Adipocyte (in vitro differentiated cells): ENCODE measurements around the gene GPLD1.
"Not testable (repeated sequence)": the region's sequence is repeated elsewhere in the genome, so short reads cannot be mapped to it uniquely, and the experiment has no call there.

ENCODE experiments used
- DNase-seq: peaks from one replicate; pipeline ENCODE4 v3.0.0-alpha.2; 2015; ENCODE audit warnings: low read depth
- H3K27me3 ChIP-seq: replicated peaks from 2 replicates; pipeline ENCODE4 v1.7.0; 2013; ENCODE audit warnings: mild to moderate bottlenecking, low read length, moderate library complexity; ENCODE audit not compliant: control insufficient read depth, insufficient read depth
- H3K36me3 ChIP-seq: 2 replicates; pipeline ENCODE4 v1.7.0; 2013; ENCODE audit warnings: low read length, mild to moderate bottlenecking, moderate library complexity; ENCODE audit not compliant: control insufficient read depth, insufficient read depth, severe bottlenecking
- H3K4me1 ChIP-seq: 2 replicates; pipeline ENCODE4 v1.7.0; 2013; ENCODE audit warnings: mild to moderate bottlenecking, low read length, moderate library complexity; ENCODE audit not compliant: control insufficient read depth, insufficient read depth
- H3K4me3 ChIP-seq: 2 replicates; pipeline ENCODE4 v1.7.0; 2013; ENCODE audit warnings: mild to moderate bottlenecking, low read length, moderate library complexity
- H3K9ac ChIP-seq: 2 replicates; pipeline ENCODE4 v1.7.0; 2013; ENCODE audit warnings: mild to moderate bottlenecking, low read length, moderate library complexity
- H3K9me3 ChIP-seq: 2 replicates; pipeline ENCODE4 v1.7.0; 2013; ENCODE audit warnings: mild to moderate bottlenecking, low read length, moderate library complexity; ENCODE audit not compliant: control insufficient read depth

GPLD1 gene

DNA sequence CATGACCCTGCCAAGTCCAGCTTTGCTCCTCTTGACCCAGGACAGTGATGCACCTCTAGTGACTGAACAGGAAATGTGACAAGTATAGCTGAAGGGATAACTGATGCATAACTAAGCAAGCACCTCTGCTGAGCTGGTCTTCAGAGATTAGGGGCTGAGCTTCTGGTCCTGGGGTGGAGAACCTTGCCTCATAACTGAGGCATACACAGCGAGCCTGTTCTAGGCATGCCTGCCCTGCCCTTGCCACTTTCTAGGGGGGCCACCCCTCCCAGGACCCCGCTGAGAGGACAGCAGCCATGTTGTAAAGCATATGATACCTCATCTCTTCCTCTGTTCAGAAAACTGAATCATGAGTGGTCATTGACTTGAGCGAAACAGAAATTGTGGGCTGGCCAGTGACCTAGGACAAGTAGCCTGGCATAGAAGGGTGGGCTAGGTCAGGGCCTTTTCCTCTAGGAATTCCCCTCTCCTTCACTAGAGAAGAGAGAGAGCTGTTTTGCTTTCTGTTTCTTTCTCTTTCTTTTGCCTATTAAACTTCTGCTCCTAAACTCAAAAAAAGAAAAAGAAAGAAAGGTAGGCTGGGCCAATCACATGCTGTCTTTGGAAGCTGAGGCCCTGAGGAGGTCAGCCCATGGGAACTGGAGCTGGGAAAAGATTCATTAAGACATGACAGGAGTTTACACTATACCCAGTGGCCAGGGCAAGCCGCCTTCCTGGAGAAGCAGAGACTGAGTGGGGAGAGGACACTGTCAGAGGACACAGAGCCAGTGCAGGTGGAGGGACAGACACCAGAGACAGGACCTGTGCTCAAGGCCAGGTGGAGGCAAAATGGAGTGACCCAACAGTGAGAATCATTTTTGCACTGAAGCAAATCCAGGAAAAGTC lies 28.5 kb upstream of the GPLD1 start:
- Histone ChIP-seq H3K9me3 (no peaks in the 10 kb centered on the region), H3K27me3 (no peaks in the 10 kb centered on the region), H3K36me3 (no peaks in the 10 kb centered on the region), H3K4me1 (no peaks in the 10 kb centered on the region), H3K4me3 (no peak overlapping the region), H3K9ac (no peak overlapping the region)
- no peak for DNase-seq

DNA sequence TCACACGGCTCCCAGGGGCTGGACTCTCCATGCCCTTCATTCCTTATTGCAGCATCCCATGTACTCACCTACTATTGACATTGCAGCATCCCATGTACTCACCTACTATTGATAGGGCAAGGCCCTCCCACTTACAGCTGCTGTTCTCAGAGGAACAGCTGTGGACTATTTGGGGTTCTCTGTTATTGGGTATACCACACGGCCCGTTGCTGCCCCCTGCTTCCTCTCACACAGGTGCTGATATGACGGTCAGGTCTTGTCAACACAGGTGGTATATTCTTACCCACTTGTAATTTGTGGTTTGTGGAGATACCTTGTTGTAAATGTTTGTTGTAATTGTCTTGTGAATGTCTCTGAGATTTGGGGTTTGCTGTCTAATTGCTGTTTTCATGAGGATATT lies 24.2 kb upstream of the GPLD1 start:
- Histone ChIP-seq H3K9ac (no peak overlapping the region), H3K4me3 (no peak overlapping the region), H3K9me3 (no peaks in the 10 kb centered on the region), H3K27me3 (no peaks in the 10 kb centered on the region), H3K36me3 (no peaks in the 10 kb centered on the region), H3K4me1 (no peaks in the 10 kb centered on the region)
- no peak for DNase-seq

DNA sequence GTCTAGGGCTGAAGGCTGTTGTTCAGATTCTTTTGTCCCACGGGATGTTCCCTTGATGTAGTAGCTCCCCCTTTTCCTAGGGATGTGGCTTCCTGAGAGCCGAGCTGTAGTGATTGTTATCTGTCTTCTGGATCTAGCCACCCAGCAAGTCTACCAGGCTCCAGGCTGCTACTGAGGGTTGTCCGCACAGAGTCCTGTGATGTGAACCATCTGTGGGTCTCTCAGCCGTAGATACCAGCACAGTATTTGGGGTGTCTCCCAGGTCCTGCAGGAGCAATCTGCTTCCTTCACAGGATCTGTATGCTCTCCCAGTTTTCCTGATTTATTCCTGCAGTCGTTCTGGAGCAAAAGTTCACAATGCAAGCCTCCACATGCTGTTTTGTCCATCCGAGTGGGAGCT lies 22.6 kb upstream of the GPLD1 start:
- H3K9ac ChIP-seq, H3K36me3 ChIP-seq, H3K9me3 ChIP-seq, H3K27me3 ChIP-seq, H3K4me3 ChIP-seq, DNase-seq, H3K4me1 ChIP-seq: not testable (repeated sequence)

DNA sequence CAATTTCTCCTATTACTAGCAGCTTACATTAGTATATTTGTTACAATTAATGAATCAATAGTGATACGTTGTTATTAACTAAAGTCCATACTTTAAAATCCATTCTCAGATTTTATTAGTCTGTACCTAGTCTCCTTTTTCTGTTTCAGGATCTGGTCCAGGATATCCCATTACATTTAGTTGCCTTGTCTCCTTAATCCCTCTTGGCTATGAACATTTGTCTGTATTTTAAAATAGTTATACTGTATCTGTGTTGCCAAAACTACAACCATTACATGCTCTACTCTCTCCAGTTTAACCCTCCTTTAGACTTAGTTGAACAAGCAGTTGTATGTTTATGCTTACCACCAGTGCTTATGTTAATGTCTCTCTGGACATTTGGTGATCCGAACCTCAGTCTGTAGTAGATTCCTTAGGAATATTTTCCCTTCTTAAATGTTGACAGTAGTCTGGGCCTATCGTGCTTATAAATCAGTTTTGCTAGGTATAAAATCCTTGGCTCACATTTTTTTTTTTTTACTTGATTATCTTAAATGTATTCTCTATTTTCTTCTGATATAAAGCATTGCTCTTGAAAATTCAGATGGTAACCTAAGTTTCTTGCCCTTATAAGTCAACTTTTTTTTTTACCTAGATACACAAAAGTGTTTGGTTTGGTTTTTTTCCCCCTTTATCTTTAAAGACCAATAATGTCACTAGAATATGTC lies 17.6 kb upstream of the GPLD1 start:
- Histone ChIP-seq H3K9ac (no peak overlapping the region), H3K4me3 (no peak overlapping the region), H3K4me1 (no peaks in the 10 kb centered on the region), H3K36me3 (no peaks in the 10 kb centered on the region), H3K27me3 (no peaks in the 10 kb centered on the region), H3K9me3 (no peaks in the 10 kb centered on the region)
- DNase-seq: no peak

DNA sequence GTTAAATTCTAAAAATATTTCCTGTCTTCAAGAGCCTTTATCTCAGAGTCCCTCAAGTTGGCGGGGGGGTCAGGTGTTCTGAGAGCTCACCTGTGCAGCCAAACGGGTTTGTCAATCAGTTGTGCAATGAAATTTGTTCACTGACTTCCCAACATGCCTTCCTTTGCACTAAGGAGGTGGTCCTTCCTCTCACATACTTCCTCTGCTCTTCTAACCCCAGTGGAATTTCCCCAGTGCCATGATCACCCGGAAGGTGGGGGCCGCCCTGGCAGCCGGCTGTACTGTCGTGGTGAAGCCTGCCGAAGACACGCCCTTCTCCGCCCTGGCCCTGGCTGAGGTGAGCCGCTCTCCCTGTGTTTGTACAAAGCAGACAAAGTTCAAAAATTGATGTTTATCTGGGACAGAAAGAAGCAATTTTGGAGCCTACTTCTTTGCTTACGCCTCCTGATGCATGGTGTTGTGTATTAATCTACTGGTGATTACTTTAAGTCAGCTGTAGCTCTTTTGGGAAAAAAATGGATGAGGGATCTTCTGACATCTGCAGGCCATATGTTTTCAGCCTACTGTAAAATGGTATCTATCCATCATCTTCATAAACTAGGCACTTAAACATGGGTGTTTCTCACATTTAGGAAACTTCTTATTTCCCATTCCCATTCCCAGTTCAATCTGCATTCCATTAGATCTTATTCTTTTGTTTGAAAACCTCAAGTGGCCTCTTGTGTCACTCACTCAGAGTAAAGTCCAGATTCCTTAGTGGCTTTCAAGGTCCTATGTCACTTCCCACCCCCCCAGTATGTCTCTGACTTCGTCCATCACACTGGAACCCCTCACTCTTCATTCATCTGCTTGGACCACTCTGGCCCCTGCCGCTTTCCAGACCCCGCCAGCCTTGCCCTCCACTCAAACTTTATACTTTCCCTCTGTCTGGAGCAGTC lies 15.5 kb upstream of the GPLD1 start:
- H3K9ac ChIP-seq: no peak overlapping the region
- H3K4me1 ChIP-seq: no peaks in the 10 kb centered on the region
- no peaks in the 10 kb centered on the region for H3K9me3 ChIP-seq
- no peaks in the 10 kb centered on the region for H3K27me3 ChIP-seq
- H3K36me3 ChIP-seq: no peaks in the 10 kb centered on the region
- H3K4me3 ChIP-seq: no peak overlapping the region
- no peak for DNase-seq

DNA sequence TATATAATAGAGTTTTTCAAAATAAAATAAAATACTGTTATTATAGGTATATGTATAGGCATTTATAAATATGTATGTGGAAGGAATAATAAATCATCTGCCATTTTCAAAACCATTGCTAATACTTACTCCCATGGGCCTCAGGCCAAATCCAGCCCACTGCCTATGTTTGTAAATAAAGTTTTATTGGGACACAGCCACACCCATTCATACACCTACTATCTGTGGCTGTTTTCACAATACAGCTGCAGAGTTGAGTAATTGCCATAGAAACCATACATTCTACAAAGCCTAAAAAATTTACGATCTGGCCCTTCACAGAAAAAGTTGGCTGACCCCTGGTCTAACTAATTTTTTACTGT lies 14.9 kb upstream of the GPLD1 start:
- Histone ChIP-seq H3K4me1 (no peaks in the 10 kb centered on the region), H3K9ac (no peak overlapping the region), H3K9me3 (no peaks in the 10 kb centered on the region), H3K36me3 (no peaks in the 10 kb centered on the region), H3K27me3 (no peaks in the 10 kb centered on the region), H3K4me3 (no peak overlapping the region)
- DNase-seq: no peak

DNA sequence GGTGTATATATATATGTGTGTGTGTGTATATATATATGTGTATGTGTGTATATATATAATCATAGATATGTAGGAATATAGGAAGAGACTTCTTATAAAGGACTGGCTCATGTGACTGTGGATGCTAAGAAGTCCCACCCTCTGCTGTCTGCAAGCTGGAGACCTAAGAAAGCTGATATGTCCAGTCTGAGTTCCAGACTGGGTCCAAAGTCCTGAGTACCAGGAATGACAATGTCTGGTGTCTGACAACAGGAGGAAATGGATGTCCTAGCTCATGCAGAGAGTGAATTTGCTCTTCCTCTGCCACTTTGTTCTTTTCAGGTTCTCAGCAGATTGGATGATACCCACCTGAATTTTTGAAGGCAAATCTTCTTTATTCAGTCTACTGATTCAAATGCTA lies 12.5 kb upstream of the GPLD1 start:
- no peak for DNase-seq
- Histone ChIP-seq H3K4me3 (no peak overlapping the region), H3K9me3 (no peaks in the 10 kb centered on the region), H3K4me1 (no peaks in the 10 kb centered on the region), H3K9ac (no peak overlapping the region), H3K27me3 (peaks cover 2% of the 10 kb centered on the region), H3K36me3 (no peaks in the 10 kb centered on the region)

DNA sequence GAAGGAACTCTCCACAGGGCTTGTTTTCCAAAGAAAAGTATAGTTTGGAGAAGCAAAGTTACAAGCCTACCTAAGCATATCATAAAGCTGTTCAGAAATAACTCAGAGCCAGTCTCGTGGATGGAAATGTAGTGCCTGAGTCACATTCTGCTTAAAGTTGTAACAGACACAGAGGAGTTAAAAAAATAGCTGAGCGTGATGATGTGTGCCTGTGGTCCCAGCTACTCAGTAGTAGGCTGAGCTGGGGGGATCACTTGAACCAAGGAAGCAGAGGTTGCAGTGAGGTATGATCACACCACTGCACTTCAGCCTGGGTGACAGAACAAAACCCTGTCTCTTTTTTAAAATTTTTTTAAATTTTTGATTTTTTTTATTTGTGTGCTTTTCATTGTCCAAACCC lies 12.0 kb upstream of the GPLD1 start:
- no peaks in the 10 kb centered on the region for H3K36me3 ChIP-seq
- DNase-seq: no peak
- no peak overlapping the region for H3K4me3 ChIP-seq
- H3K9ac ChIP-seq: no peak overlapping the region
- H3K27me3 ChIP-seq: peaks cover 7% of the 10 kb centered on the region
- H3K4me1 ChIP-seq: no peaks in the 10 kb centered on the region
- no peaks in the 10 kb centered on the region for H3K9me3 ChIP-seq

DNA sequence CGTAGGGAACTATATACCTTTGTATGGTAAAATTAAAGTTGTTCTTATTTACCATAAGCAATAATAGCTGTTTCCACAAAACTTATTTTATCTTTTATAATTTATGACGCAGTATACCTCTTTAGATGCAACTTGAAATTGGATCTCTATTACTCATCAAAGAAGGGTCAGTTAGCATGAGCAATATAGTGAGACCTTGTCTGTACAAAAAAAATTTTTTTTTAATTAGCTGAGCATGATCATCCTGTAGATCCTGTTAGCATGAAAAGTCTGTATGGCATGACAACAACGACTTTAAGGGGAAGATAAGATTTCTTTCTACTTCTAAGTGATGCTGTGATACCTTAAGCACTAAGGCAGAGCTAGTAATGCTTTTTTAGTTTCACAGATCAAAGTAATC lies 11.3 kb upstream of the GPLD1 start:
- H3K9me3 ChIP-seq: no peaks in the 10 kb centered on the region
- no peaks in the 10 kb centered on the region for H3K4me1 ChIP-seq
- H3K4me3 ChIP-seq: no peak overlapping the region
- peaks cover 9% of the 10 kb centered on the region for H3K27me3 ChIP-seq
- no peak for DNase-seq
- no peaks in the 10 kb centered on the region for H3K36me3 ChIP-seq
- H3K9ac ChIP-seq: no peak overlapping the region

DNA sequence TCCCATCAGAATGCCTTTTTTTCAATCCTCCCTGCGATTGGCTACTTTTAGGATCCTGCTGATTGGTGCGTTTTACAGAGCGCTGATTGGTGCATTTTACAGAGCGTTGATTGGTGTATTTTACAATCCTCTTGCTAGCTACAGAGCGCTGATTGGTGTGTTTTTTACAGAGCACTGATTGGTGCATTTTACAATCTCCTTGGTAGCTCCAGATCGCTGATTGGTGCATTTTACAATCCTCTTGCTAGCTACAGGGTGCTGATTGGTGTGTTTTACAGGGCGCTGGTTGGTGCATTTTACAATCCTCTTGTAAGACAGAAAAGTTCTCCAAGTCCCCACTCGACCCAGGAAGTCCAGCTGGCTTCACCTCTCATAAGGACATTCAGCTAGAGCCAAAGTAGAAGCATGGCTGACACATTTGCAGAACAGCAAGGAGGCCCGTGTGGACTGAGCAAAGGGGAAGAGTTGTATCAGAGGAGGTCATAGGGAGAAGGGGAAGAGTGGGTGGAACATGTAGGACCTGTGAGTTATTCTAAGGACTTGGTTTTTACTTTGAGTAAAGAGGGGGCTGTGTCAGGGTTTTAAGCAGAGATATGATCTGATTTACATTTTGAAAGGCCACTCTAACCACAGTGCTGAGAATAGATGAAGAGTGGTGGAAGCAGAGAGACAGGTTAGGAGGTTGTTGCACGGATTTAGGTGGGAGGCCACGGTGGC lies 8.0 kb upstream of the GPLD1 start:
- Histone ChIP-seq H3K9me3 (no peaks in the 10 kb centered on the region), H3K4me3 (no peak overlapping the region), H3K27me3 (peaks cover 22% of the 10 kb centered on the region), H3K36me3 (no peaks in the 10 kb centered on the region), H3K4me1 (peaks cover 6% of the 10 kb centered on the region), H3K9ac (no peak overlapping the region)
- DNase-seq: no peak
